Fibroblast of mammary gland (primary cell): ENCODE data around the gene DOCK2.

ENCODE experiments used
- DNase-seq: peaks from one replicate; pipeline ENCODE4 v3.0.0-alpha.2; 2010; ENCODE audit warnings: low read depth
- H3K4me3 ChIP-seq: 2 replicates; pipeline ENCODE4 v1.5.1; 2011; ENCODE audit warnings: low read depth, mild to moderate bottlenecking, low read length, moderate library complexity; ENCODE audit not compliant: control insufficient read depth
- CTCF ChIP-seq: conservative IDR thresholded peaks from 2 replicates; pipeline ENCODE4 v1.5.1; 2011; ENCODE audit warnings: low read depth, low read length, inconsistent platforms; ENCODE audit not compliant: control insufficient read depth, insufficient read depth

The DOCK2 gene

GRCh38 chr5:169840405-169840804 lies 203.3 kb downstream of the DOCK2 start:
- DNase-seq: no peak
- TF ChIP-seq CTCF: no peak

DNA sequence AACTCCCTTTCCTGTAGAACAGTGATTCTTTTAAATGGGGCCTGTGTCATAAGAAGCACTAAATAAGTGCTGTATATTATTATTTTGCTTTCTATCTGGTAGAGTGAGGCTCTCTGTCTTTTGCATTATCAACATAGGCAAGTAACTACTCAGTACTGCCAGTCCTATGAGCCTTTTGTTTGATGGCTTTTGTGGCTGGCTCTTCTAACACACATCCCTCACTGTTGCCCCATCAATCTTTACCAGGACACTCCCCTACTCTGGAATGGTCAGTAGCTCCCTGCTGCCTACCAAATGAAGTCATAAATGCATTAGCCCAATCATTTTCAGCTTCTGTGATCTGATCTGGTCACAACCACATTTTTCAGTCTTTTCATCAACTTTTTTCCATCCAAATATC lies 205.6 kb downstream of the DOCK2 start:
- H3K4me3 ChIP-seq: no peak overlapping the region
- DNase-seq: no peak
- TF ChIP-seq CTCF: no peak

More at GRCh38 chr5:169840405-169840804, 203.3 kb downstream of the DOCK2 start:
- H3K4me3 ChIP-seq: no peak overlapping the region

GRCh38 chr5:169847519-169847918 lies 210.4 kb downstream of the DOCK2 start:
- DNase-seq: no peak
- TF ChIP-seq CTCF: no peak
- no peak overlapping the region for H3K4me3 ChIP-seq

DNA sequence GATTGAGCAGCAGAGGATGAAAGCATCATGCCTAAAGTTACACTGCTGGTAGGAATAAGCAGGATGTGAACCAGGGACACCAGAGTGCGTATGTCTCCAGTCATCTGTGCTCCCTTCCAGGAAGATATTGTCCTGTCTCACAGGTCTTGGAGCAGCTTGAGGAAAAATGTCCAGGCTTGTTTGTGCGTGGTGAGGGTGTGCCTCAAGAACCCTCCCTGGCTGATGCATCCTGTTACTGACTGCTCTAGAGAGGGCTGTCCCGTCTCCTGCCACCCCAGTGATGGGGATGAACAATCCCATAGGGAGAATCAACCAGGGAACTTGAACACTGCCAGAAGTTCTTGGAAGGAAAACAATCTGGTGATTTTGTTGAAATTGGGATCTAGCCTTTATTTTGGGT lies 211.2 kb downstream of the DOCK2 start:
- no peak for TF ChIP-seq CTCF
- no peak for DNase-seq
- H3K4me3 ChIP-seq: no peak overlapping the region

DNA sequence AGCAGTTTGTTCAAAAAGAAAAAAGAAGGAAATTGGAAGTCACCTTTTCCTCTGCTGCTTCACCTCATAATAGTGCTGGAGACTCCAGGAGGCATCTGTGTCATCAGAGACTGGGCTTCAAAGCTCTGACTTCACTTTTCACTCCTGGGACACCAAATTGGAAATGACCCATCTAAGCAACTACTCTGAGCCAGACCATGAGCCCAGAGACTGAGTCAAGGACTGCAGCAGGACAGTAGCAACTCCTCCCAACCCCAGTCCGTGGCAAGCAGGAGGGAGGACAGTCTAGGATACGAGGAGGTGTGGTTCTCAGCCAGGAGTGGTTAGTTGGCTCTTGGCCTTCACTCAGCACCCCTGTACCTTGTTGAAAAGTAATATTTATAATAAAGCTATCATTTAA lies 211.7 kb downstream of the DOCK2 start:
- DNase-seq: peak; percentile 12
- no peak overlapping the region for H3K4me3 ChIP-seq
- no peak for TF ChIP-seq CTCF

- DNase-seq: peak; percentile 17
- peak; percentile 29 for TF ChIP-seq CTCF
- no peak overlapping the region for H3K4me3 ChIP-seq
Measured at GRCh38 chr5:169850409-169850808, 213.3 kb downstream of the DOCK2 start.

DNA sequence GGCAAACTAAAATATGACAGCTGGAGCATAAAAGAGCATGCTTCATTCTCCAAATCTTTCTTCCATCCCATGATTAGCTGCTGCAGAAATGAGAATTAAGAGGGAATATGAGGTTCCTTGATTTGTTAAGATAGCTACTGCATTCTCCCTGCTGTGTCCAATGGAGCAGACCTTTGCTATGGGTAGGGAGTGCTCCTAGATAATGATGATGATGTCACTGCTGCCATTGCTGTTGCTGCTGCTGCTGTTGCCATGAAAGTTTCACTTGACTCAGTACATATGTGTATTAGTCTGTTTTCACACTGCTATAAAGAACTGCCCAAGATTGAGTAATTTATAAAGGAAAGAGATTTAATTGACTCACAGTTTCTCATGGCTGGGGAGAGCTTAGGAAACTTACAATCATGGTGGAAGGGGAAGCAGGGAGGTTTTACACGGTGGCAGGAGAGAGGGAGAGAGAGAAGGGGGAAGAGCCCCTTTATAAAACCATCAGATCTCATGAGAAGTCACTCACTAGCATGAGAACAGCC lies 214.3 kb downstream of the DOCK2 start:
- DNase-seq: no peak
- no peak overlapping the region for H3K4me3 ChIP-seq
- TF ChIP-seq CTCF: no peak
